Spinal cord (tissue), 10 donors: Measurements from ENCODE around the gene MSRB2. TPM values are rescaled to one million over a fixed set of nuclear protein-coding genes. Genes with fewer than 3 reads are reported as not detected.
A peak's percentile ranks its signal among the peaks of the same experiment; 100 is the strongest.
"Not testable (repeated sequence)": the region's sequence is repeated elsewhere in the genome, so short reads cannot be mapped to it uniquely, and the experiment has no call there.

Source experiments
- DNase-seq, 6 donors: peaks; one replicate each; pipeline versions ENCODE4 v3.0.0 to v3.0.0-alpha.2; 2013 to 2015; ENCODE audit warnings: low spot score in 6 of 6, low read depth in 4 of 6
- H3K27ac ChIP-seq: one replicate; pipeline ENCODE4 v1.5.1; 2013; ENCODE audit warnings: low read depth, low read length, control low read depth
- H3K27me3 ChIP-seq: one replicate; pipeline ENCODE4 v1.6.1; 2013; ENCODE audit warnings: low read length; ENCODE audit not compliant: control insufficient read depth, insufficient read depth
- H3K36me3 ChIP-seq: one replicate; pipeline ENCODE4 v1.6.1; 2013; ENCODE audit warnings: low read length; ENCODE audit not compliant: control insufficient read depth, insufficient read depth
- H3K4me1 ChIP-seq: one replicate; pipeline ENCODE4 v1.6.1; 2013; ENCODE audit warnings: low read length; ENCODE audit not compliant: control insufficient read depth, insufficient read depth
- H3K4me3 ChIP-seq: one replicate; pipeline ENCODE4 v1.5.1; 2013; ENCODE audit warnings: low read depth, low read length, control low read depth
- H3K9me3 ChIP-seq: one replicate; pipeline ENCODE4 v1.6.1; 2013; ENCODE audit warnings: low read length; ENCODE audit not compliant: control insufficient read depth, insufficient read depth
- WGBS: methylation state at CpG from one replicate; pipeline ENCODE4 v1.1.5; 2013; ENCODE audit warnings: missing lambda C conversion rate; ENCODE audit not compliant: insufficient coverage; 5-methylcytosine and 5-hydroxymethylcytosine counted together
- polyA plus RNA-seq, 2 donors: library from polyadenylated mRNA; unstranded; fragments of 120-200 nt; gene quantifications; one replicate each; pipeline ENCODE4 v1.2.1, GENCODE V29; 2013; ENCODE audit not compliant: insufficient read length in 2 of 2
- total RNA-seq, 2 donors: library from RNA; depleted of rRNA in 1 of 2; stranded (reverse); fragments of 120-200 nt in 1 of 2; fragments of >200 nt in 1 of 2; gene quantifications; one replicate each; pipeline versions ENCODE4 v1.2.3 to v1.2.4, GENCODE V29; 2013 to 2014
- donor health status: healthy.

The MSRB2 gene
- total and polyA plus RNA-seq, 4 donors, result 19.6 to 46.9 (median 35.7) TPM

- H3K27me3 ChIP-seq, result no peaks in the 10 kb centered on the region
- DNase-seq, result no peak
- H3K4me3 ChIP-seq, result no peak overlapping the region
- H3K36me3 ChIP-seq, result no peaks in the 10 kb centered on the region
- H3K4me1 ChIP-seq, result peaks cover 3% of the 10 kb centered on the region
- 50% methylated on average over 2 of the region's 3 CpGs for WGBS
- H3K9me3 ChIP-seq, result no peaks in the 10 kb centered on the region
- H3K27ac ChIP-seq, result no peak overlapping the region
These were observed 37.0 kb upstream of the MSRB2 start for GRCh38 chr10:23058366-23058765.

GRCh38 chr10:23060918-23061317 lies 34.5 kb upstream of the MSRB2 start:
- Histone ChIP-seq H3K27me3 (no peaks in the 10 kb centered on the region), H3K4me3 (no peak overlapping the region), H3K4me1 (peaks cover 8% of the 10 kb centered on the region), H3K27ac (no peak overlapping the region), H3K9me3 (no peaks in the 10 kb centered on the region), H3K36me3 (no peaks in the 10 kb centered on the region)
- DNase-seq, result no peak
- no CpG with 5 or more reads among the region's 2 CpGs for WGBS

- peak in 2 of 6 donors; percentile 41 to 77 for DNase-seq
These were observed 32.1 kb upstream of the MSRB2 start for GRCh38 chr10:23063045-23063972.

GRCh38 chr10:23063973-23064812 lies 31.2 kb upstream of the MSRB2 start:
- no peaks in the 10 kb centered on the region for H3K36me3 ChIP-seq
- no peaks in the 10 kb centered on the region for H3K27me3 ChIP-seq
- H3K4me1 ChIP-seq, result peaks cover 8% of the 10 kb centered on the region
- 85% methylated on average over 7 of the region's 20 CpGs for WGBS
- no peak for DNase-seq
- H3K4me3 ChIP-seq, result no peak overlapping the region
- H3K9me3 ChIP-seq, result no peaks in the 10 kb centered on the region
- no peak overlapping the region for H3K27ac ChIP-seq

More at GRCh38 chr10:23063045-23063972, 32.1 kb upstream of the MSRB2 start:
- Histone ChIP-seq H3K4me3 (no peak overlapping the region), H3K9me3 (no peaks in the 10 kb centered on the region), H3K4me1 (peaks cover 8% of the 10 kb centered on the region), H3K36me3 (no peaks in the 10 kb centered on the region), H3K27me3 (no peaks in the 10 kb centered on the region), H3K27ac (no peak overlapping the region)
- WGBS, result 24% methylated on average over 15 of the region's 20 CpGs

- H3K27ac ChIP-seq, H3K27me3 ChIP-seq, H3K36me3 ChIP-seq, DNase-seq, H3K4me1 ChIP-seq, H3K4me3 ChIP-seq, H3K9me3 ChIP-seq: not testable (repeated sequence)
- WGBS, result no CpG with 5 or more reads among the region's 2 CpGs
These were observed 30.6 kb upstream of the MSRB2 start for GRCh38 chr10:23064813-23065114.

GRCh38 chr10:23065181-23065948 lies 30.0 kb upstream of the MSRB2 start:
- Histone ChIP-seq H3K27me3 (no peaks in the 10 kb centered on the region), H3K4me1 (peaks cover 8% of the 10 kb centered on the region), H3K4me3 (no peak overlapping the region), H3K9me3 (no peaks in the 10 kb centered on the region), H3K27ac (no peak overlapping the region), H3K36me3 (no peaks in the 10 kb centered on the region)
- DNase-seq, result peak in 2 of 6 donors; percentile 49 to 84
- WGBS, result 55% methylated on average over 8 of the region's 11 CpGs

GRCh38 chr10:23067337-23067736 lies 28.0 kb upstream of the MSRB2 start:
- no peaks in the 10 kb centered on the region for H3K9me3 ChIP-seq
- H3K4me3 ChIP-seq, result no peak overlapping the region
- no peaks in the 10 kb centered on the region for H3K36me3 ChIP-seq
- no peak for DNase-seq
- H3K4me1 ChIP-seq, result peaks cover 8% of the 10 kb centered on the region
- 97% methylated on average over 6 of the region's 12 CpGs for WGBS
- no peak overlapping the region for H3K27ac ChIP-seq
- H3K27me3 ChIP-seq, result no peaks in the 10 kb centered on the region

GRCh38 chr10:23067939-23068775 lies 27.2 kb upstream of the MSRB2 start:
- no peaks in the 10 kb centered on the region for H3K27me3 ChIP-seq
- WGBS, result 66% methylated on average over 12 of the region's 16 CpGs
- H3K27ac ChIP-seq, result no peak overlapping the region
- no peak overlapping the region for H3K4me3 ChIP-seq
- peaks cover 4% of the 10 kb centered on the region for H3K4me1 ChIP-seq
- DNase-seq, result peak in 5 of 6 donors; percentile 28 to 88 (median 44)
- H3K36me3 ChIP-seq, result no peaks in the 10 kb centered on the region
- H3K9me3 ChIP-seq, result no peaks in the 10 kb centered on the region
